Stimulated activated CD8-positive, alpha-beta memory T cell treated with anti-CD3 and anti-CD28 coated beads, Interleukin-4, amount 100 ng/mL, for 48 hours (primary cell): ENCODE data around the gene PPP2R2C.

ENCODE experiments used
- DNase-seq: peaks from one replicate; pipeline ENCODE4 v3.0.0-alpha.2; 2020

Gene PPP2R2C

GRCh38 chr4:6298852-6299251 lies 173.6 kb downstream of the PPP2R2C start:
- no peak for DNase-seq

GRCh38 chr4:6298035-6298434 lies 174.4 kb downstream of the PPP2R2C start:
- DNase-seq = no peak

- DNase-seq = no peak
These were observed 175.1 kb downstream of the PPP2R2C start for GRCh38 chr4:6297266-6297815.

- DNase-seq = no peak
These were observed 176.4 kb downstream of the PPP2R2C start for GRCh38 chr4:6296026-6296425.

GRCh38 chr4:6295495-6295894 lies 176.9 kb downstream of the PPP2R2C start:
- DNase-seq = no peak

- no peak for DNase-seq
These were observed 177.6 kb downstream of the PPP2R2C start for GRCh38 chr4:6294705-6295421.

DNA sequence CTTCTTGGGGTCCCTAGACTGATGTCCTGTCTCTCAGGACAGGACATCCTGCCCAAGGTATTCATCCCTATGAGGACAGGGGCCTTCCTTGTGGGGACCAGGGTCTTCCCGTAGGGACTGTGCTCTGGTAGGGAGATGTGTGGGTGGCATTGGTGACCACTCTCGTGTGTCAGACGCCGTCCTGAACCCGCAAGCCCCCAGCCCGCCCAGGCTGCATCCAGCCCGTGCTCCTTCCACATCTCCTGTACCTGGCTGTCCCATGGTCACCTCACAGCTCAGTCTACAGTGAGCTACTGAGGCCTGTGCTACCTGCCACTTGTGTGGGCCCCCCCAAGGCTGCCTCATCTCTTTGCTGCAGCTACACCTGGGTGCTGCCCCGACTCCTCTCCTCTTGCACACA lies 178.8 kb downstream of the PPP2R2C start:
- DNase-seq = no peak

DNA sequence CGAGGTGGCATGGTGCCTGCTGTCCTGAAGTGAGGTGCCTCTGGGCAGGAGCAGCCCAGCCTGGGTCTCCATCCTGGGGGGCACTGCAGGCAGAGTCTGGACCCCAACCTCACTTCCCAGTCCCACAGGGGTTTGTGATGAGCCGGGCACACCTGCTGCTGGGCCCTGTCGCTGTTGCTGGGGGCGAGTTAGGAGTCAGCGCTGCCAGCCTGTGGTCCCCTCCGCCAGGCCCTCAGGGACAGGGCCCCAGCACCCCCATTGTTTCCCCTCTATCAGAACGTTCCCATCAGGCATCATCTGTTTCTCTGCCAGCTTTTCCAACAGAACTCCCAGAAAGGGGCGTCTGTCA lies 179.3 kb downstream of the PPP2R2C start:
- DNase-seq = no peak

DNA sequence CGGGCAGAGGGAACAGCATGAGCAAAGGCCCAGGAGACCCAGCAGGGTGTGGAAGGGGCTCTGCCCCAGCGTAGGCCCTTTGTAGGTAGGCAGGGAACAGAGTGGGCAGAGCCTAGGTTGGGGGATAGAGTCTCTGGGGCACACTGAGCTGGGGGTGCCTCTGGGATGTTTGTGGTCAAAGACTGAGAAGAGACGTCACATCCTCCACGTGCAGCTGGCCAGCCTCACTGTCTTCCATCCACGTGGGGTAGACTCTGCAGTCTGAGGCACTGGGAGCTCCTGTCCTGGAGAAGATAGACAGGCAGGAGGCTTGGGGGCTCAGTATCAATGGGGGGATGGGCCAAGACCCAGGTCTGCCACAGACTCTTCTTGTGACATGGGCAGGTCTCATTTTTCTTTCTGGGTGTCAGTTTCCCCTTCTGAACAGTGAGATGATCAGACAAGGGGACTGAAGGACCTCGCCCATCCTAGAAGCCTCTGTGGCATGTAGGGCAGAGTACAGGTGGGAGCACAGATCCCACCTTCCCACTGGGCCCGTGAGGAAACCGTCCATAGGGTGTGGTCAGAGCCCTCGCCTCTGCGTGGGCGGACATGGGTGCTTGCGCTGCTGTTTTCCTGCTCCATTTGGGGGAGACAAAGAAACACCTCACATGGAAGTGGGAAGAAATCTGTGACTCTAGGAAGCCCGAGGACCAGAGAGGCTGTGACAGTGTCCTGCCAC lies 179.9 kb downstream of the PPP2R2C start:
- no peak for DNase-seq

- DNase-seq = no peak
These were observed 180.6 kb downstream of the PPP2R2C start for GRCh38 chr4:6291784-6292297.

DNA sequence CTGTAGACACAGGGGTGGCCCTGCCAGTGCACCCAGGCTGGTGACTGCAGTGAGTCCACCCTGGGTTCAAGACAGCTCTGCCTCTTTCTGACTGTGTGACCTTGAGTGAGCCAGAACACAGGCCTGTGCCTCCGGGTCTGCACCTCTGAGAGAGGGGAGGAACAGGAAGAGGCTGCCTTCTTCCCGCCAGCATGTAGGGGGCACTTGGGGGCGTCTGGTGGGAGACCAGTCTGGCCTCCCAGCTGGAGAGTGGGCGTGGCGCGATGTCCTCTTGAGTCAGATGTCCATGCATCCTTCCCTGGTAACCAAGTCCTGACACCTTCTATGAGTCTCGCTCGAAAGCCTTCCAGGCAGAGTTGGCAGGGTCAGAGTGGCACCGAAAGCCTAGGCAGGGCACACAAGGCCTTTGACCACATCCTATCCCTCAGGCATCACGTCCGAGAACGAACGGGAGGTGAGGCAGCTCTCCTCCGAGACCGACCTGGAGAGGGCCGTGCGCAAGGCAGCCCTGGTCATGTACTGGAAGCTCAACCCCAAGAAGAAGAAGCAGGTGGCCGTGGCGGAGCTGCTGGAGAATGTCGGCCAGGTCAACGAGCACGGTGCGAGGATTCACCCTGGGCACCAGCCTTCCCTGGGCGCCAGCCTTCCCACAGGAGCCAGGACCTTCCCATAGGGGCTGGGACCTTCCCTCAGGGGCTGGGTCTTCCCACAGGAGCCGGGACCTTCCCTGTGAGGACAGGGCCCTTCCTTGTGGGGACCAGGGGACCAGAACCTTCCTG lies 181.5 kb downstream of the PPP2R2C start:
- no peak for DNase-seq

DNA sequence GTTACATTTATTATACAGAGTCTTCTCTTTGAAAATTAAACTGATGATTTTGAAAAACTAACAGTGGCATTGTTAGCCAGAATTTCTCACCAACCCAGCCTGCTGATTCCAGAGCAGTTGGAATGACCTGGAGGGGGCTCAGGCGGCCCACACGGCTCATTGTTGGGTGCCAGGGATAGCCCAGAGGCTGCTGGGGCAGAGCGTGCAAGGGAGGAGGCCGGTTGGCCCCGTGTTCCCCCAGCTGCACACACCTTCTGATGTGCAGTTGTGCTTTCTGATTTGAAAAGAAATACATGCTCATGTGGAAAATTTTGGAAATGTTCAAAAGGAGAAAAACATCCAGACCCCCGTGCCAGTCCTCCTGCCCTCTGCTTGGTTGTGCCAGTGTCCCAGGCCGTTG lies 182.2 kb downstream of the PPP2R2C start:
- DNase-seq = no peak

DNA sequence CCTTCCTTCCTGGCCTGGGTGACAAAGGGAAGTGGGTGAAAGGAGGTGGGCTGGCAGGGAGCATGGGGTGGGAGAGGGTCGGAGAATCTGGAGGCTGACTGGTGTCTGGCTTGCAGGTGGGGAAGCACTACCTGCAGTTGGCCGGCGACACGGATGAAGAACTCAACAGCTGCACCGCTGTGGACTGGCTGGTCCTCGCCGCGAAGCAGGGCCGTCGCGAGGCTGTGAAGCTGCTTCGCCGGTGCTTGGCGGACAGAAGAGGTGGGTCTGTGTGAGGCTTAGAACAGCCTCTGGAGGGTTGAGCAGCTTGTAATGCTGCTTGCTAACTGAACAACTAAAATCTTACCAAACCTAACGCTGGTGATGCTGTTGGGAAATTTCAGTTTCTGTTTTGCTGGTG lies 183.5 kb downstream of the PPP2R2C start:
- no peak for DNase-seq

DNA sequence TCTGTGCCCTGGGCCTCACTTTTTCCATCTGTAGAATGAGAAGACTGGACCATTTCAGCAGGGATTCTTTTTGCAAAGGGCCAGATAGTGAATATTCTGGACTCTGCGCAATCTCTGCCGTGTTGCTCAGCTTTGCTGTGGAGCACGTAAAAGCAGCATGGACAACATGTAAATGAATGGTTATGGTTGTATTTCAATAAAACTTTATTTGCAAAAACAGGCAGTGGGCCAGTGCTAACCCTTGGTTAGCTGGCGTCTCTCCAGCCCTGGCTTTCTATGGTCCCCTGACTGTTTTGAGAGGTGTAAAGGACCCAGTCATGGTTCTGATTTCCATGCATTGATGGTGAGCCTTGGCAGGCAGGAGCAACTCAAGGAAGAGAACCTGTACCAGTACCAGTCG lies 184.1 kb downstream of the PPP2R2C start:
- DNase-seq = no peak

- DNase-seq = no peak
These were observed 185.2 kb downstream of the PPP2R2C start for GRCh38 chr4:6287017-6287788.

GRCh38 chr4:6283282-6283681 lies 189.1 kb downstream of the PPP2R2C start:
- DNase-seq = no peak

- no peak for DNase-seq
These were observed 190.1 kb downstream of the PPP2R2C start for GRCh38 chr4:6282314-6282771.

- no peak for DNase-seq
These were observed 190.7 kb downstream of the PPP2R2C start for GRCh38 chr4:6281436-6282313.

- DNase-seq = no peak
These were observed 191.9 kb downstream of the PPP2R2C start for GRCh38 chr4:6280365-6280996.

DNA sequence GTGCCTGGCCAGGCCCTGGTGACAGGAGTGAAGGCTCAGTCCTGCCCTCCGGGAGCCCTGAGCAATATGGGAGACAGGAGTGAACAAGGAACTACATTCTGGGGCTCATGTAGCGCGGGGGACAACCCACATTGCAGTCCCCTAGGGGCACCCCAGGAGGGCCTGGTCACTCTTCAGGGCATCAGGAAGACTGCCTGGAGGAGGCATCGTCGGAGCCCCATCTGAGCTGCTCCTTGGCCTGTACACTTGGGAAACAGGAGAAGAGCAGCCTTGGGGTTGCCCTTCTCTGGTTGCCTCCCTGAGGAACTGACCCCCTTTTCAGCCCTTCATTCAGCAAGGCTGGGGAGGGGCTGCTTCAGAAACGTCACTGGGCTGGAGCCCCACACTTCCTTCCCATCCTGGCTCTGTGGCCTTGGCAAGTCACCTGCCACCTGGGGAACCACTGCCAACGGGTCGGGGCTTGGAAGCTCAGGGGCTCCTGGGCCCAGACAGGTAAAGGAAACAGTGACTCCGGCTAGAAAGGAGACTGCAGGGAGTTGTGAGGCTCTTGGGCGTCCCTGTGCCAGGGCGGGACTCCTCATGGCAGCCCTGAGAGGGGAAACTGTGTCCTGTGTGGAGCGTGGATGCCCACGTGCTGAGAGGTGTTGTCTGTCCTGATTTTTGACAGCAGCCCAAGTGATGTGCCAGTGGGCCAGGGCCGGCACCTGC lies 192.7 kb downstream of the PPP2R2C start:
- DNase-seq = no peak
